GM10266 (cell line): ENCODE results near the gene KLHDC1.
"Not testable (repeated sequence)": the region's sequence is repeated elsewhere in the genome, so short reads cannot be mapped to it uniquely, and the experiment has no call there.

Experiments used
- DNase-seq: peaks from one replicate; pipeline ENCODE4 v3.0.0; 2012; ENCODE audit errors: extremely low spot score
- CTCF ChIP-seq: IDR thresholded peaks from 2 replicates; pipeline ENCODE4 v1.5.1; 2012; ENCODE audit warnings: mild to moderate bottlenecking, low read depth; ENCODE audit not compliant: control insufficient read depth, insufficient read depth; ENCODE audit errors: missing control alignments

Gene KLHDC1

GRCh38 chr14:49692811-49693734 is at the start of gene KLHDC1:
Gene KLHDC1, plus strand, starts transcription at chr14:49693120. Its CDS starts 75 bp downstream, at chr14:49693195.
- no peak for TF ChIP-seq CTCF
- DNase-seq: peak; percentile 81

GRCh38 chr14:49653508-49653907 is 39.4 kb upstream of the KLHDC1 start:
- DNase-seq: no peak
- TF ChIP-seq CTCF: no peak

GRCh38 chr14:49654511-49654910 is 38.4 kb upstream of the KLHDC1 start:
- no peak for TF ChIP-seq CTCF
- no peak for DNase-seq

GRCh38 chr14:49657500-49657899 is 35.4 kb upstream of the KLHDC1 start:
- not testable (repeated sequence) for DNase-seq

GRCh38 chr14:49659526-49660455 is 33.1 kb upstream of the KLHDC1 start:
- DNase-seq: no peak

GRCh38 chr14:49670475-49670874 is 22.4 kb upstream of the KLHDC1 start:
- TF ChIP-seq CTCF: no peak
- no peak for DNase-seq

More at GRCh38 chr14:49659526-49660455, 33.1 kb upstream of the KLHDC1 start:
- TF ChIP-seq CTCF: no peak

GRCh38 chr14:49673586-49673985 is 19.3 kb upstream of the KLHDC1 start:
- no peak for TF ChIP-seq CTCF

More at GRCh38 chr14:49673586-49673985, 19.3 kb upstream of the KLHDC1 start:
- DNase-seq: no peak
